HG03457 (cell line): ENCODE measurements around the gene SCPEP1.
"Not testable (repeated sequence)": the region's sequence is repeated elsewhere in the genome, so short reads cannot be mapped to it uniquely, and the experiment has no call there.

ENCODE experiments used
- ATAC-seq: cut with Tn5 transposase; IDR thresholded peaks from one replicate; pipeline ENCODE4 v1.9.1; 2021; ENCODE audit warnings: moderate number of reproducible peaks; ENCODE audit not compliant: unreplicated experiment

SCPEP1 gene

DNA sequence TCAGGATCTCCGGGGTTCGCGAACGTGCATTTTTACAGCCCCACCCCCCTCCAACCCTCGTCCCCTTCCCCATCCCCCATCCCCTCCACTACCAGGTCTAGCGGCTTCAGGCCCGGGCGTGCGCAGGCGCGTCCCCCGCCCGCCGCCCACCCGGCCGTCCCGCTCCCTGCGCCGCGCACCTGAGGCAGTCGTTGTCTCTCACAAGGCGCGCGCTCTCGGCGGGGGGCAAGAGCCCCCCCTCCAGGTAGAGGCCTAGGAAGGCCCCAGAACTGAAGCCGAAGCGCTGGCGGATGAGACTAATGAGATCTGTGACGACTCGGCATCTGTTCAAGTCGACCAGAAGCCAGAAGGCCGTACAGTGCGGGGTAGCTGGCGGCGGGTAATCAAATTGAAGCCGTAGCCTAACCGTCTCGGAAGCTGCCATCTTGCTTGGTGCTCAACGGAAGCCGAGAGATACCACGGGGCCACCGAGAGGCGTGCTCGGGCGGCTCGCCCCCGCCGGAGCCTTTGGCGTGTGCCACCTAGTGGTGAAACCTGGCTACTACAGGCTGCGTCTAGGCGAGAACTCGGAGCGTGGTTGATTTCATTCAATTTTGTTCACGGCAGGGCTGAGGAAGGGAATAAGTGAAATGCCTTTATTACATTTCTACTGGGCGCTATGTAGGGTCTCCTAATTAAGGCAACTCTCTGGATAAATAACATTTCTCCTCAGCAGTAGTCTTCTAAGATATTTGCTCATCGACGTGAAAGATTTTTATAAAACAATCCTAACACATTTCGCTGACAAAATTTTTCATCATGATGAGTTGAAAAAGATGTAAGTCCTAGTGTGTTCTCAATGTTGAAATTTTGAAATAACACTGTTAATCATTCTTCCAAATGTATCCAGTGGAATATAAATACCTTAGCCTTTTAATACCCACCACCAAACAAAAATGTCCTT is 17.1 kb upstream of the SCPEP1 start, which contains the start of gene COIL:
Gene COIL (minus strand): TSS at position 455 of the 943 bp plus-strand sequence. CDS start 31 bp downstream, at position 424.
- ATAC-seq, result peak; percentile 86

DNA sequence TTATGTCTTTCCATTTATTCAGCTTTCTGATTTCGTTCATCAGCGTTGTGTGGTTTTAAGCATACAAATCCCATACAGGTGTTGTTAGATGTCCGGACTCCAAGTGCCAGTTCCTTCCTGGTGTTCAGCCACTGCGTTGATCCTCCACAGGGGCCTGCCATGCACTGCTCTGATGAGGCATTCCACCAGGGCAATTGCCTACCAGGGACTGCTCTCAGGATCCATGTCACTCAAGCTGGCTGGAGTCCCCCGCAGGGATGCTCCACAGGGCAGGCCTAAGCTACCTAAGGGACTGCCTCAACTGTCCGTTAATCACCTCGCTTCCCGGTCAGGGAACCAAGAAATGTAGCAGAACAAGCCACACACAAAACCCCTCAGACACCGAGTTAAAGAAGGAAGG is 12.7 kb upstream of the SCPEP1 start:
- not testable (repeated sequence) for ATAC-seq

GRCh38 chr17:56965681-56966080 is 12.2 kb upstream of the SCPEP1 start:
- ATAC-seq, result not testable (repeated sequence)

DNA sequence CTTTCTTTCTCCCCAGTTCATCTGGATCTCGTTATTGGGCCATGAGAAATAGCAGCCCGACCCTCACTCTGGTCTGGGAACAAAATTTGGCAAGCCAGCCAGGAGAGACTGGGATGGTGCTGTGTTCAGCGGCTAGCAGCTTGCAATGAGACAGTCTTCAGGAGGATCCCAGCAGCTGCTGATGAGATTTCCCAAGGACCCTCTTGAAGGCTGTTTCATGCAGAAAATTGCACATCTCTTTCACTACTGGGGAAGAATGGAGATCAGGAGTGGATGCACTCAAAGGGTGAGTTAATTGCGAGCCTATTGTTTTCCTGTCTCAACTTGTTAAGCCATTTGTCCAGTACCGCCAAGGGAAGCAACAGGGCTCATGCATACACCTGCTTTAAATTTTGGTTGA is 11.6 kb upstream of the SCPEP1 start:
- no peak for ATAC-seq

DNA sequence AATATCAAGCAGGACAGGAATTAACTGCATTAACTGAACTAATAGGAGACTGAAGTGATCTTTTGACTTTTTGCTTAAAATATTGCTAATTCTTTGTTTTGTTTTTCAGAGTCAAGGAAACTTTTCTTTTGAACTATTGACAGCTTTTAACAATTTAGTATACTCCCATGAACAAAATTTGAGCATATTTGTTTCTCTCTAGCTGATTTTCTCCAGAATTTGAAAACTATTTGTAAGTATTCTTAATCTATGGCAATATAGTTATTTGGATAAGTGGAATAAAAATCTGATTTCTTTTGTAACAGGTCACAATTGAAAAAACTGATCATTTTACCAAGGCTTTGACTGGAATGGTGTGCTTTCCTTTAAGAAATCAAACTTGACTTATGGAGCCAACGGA is 7.0 kb upstream of the SCPEP1 start:
- ATAC-seq, result no peak

GRCh38 chr17:56972111-56972730 is 5.7 kb upstream of the SCPEP1 start:
- no peak for ATAC-seq

DNA sequence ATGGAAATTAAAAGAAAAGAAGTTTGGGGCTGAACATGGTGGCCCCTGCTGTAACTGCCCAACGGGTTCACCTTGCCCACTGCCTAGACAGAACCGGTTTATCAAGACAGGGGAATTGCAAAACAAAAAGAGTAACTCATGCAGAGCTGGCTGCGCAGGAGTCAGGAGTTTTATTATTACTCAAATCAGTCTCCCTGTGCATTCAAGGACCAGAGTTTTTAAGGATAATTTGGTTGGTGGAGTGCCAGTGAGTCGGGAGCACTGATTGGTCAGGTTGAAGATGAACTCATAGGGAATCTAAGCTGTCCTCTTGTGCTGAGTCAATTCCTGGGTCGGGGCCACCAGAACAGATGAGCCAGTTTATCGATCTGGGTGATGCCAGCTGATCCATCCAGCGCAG is 4.4 kb upstream of the SCPEP1 start:
- no peak for ATAC-seq

DNA sequence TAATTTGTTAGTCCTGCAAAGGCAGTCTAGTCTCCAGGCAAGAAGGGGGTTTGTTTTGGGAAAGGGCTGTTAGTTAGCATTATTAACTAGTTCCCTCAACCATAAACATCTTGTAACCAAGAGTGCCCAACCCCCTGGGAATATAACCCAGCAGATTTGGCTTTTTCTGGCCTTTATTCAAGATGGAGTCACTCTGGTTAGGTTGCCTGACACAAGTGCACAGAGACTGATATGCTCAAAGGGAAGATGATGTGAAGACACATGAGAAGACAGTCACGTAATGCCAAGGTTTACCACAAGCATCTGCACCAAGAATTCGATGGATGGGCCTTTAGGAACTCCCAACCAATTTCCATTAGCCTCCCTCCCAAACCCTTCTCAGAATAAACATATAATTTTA is 3.9 kb upstream of the SCPEP1 start:
- ATAC-seq, result no peak

GRCh38 chr17:56975656-56976055 is 2.3 kb upstream of the SCPEP1 start:
- no peak for ATAC-seq

DNA sequence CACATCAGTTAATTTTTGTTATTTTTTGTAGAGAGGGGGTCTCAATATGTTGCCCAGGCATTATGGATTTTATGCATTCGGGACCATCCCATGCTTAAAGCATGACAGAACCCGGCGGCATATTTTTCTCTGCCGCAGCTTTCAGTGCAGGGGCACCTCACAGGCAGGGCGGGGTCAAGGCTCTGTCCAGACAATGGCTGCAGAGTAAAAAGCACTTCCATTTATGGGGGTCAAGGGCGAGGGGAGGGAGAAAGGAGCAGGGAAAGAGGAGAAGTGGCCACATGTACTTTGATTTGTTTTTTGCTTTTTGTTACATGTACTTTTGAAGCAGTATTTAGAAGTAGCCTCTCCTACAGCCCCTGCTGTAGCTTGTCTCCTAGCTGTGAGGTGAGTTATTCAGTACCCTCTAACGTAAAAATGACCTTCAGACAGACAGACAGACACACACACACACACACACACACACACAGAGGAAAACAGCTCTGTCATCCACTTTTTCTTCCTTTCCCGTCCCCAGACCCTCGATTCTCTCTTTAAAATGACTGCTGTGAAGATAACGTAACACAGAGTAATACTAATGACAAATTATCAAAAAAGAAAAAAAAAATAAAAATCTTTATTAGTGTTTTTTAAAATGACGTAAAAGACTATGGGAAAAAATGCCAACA is 856 bp upstream of the SCPEP1 start:
- ATAC-seq, result no peak

- ATAC-seq, result peak; percentile 36
These were observed 635 bp downstream of the SCPEP1 start for GRCh38 chr17:56978441-56979090.

- no peak for ATAC-seq
These were observed 1.2 kb downstream of the SCPEP1 start for GRCh38 chr17:56979091-56979480.

- not testable (repeated sequence) for ATAC-seq
These were observed 2.6 kb downstream of the SCPEP1 start for GRCh38 chr17:56980526-56980925.

- ATAC-seq, result no peak
These were observed 4.4 kb downstream of the SCPEP1 start for GRCh38 chr17:56982312-56982711.

DNA sequence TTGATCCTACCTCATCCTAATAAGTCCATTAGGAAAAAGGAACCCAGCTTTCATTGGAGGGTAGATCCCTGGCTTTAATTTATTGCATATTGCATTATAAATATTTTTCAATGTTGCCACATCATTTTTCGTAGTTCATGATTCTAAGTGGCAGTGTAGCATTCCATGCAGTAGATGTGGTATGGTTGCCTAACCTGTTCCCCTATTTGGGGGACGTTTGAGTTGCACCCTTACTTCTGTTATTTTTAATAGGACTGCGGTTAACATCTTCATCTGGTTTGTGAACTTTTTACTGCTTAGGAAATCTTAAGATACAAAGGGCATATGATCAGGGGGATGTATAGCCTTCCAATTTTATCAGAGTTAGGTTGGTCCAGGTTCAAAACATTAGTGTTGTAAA is 5.4 kb downstream of the SCPEP1 start:
- no peak for ATAC-seq

DNA sequence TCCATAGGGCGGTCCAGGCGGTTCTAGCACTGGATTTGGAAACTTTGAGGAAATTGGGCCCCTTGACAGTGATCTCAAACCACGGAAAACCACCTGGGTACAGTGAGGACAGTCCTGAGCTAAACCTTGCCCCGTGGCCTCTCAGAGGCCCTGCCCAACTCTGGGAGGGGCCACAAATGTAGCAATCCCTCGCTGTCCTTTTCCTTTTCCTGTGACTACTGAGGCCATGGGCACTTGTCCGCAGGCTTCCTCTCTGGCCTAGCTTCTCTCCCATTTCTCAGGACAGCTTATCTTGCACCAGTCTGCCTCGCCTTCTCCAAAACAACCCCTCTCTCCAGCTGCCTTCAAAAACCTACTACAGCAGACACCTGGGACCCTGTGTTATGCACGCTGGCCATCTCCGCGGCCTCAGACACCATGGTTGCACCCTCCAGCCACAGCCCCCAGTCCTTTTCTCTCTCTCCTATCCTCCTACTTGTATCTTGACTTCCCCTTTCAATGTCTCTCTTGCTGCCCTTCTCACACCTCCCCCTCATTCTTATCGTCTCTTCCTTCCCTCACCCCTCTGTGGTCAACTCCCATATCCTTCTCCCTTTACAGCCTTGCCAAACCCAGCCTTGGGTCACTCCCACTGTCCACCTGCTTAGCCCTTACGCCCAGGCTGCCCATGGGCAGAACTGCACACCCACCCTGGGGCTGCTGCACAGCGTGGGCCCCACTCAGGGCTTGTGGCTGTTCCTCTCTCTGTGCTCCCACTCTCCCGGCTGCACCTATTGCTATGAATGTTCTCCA is 7.6 kb downstream of the SCPEP1 start:
- ATAC-seq, result no peak

- no peak for ATAC-seq
These were observed 9.4 kb downstream of the SCPEP1 start for GRCh38 chr17:56987283-56987834.

DNA sequence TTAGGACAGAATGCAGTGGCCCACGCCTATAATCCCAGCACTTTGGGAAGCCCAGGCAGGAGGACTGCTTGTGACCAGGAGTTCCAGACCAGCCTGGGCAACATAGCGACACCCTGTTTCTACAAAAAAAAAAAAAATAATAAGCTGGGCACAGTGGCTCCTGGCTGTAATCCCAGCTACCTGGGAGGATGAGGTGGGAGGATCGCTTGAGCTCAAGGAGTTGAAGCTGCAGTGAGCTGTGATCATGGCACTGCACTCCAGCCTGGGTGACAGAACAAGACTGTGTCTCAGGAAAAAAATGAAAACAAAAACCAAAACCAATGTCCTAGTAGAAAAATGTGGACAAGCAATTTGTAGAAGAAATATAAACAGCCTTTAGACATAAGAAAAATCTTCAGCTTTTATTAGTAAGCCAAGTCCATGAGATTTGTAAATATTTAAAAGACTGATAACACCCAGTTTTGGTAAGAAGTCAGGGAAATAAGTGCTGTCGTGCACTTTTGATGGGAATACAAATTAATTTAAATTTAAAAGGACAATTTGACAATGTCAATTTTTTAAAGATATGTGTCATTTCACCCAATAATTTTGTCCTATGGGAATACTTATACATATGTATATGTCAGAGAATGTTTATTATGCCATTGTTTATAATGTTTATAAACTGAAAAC is 11.1 kb downstream of the SCPEP1 start:
- ATAC-seq, result no peak

- ATAC-seq, result no peak
These were observed 14.4 kb downstream of the SCPEP1 start for GRCh38 chr17:56992364-56992763.
